Activated CD4-positive, alpha-beta T cell treated with anti-CD3 and anti-CD28 coated beads, Interleukin-2, amount 50 U/mL, for 16 hours (primary cell): ENCODE data around the gene CCDC87.
"Not testable (repeated sequence)": the region's sequence is repeated elsewhere in the genome, so short reads cannot be mapped to it uniquely, and the experiment has no call there.

Source experiments
- DNase-seq: peaks from one replicate; pipeline ENCODE4 v3.0.0-alpha.2; 2020

The CCDC87 gene, protein sequence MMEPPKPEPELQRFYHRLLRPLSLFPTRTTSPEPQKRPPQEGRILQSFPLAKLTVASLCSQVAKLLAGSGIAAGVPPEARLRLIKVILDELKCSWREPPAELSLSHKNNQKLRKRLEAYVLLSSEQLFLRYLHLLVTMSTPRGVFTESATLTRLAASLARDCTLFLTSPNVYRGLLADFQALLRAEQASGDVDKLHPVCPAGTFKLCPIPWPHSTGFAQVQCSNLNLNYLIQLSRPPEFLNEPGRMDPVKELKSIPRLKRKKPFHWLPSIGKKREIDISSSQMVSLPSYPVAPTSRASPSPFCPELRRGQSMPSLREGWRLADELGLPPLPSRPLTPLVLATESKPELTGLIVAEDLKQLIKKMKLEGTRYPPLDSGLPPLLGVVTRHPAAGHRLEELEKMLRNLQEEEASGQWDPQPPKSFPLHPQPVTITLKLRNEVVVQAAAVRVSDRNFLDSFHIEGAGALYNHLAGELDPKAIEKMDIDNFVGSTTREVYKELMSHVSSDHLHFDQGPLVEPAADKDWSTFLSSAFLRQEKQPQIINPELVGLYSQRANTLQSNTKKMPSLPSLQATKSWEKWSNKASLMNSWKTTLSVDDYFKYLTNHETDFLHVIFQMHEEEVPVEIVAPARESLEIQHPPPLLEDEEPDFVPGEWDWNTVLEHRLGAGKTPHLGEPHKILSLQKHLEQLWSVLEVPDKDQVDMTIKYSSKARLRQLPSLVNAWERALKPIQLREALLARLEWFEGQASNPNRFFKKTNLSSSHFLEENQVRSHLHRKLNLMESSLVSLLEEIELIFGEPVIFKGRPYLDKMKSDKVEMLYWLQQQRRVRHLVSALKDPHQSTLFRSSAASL

DNA sequence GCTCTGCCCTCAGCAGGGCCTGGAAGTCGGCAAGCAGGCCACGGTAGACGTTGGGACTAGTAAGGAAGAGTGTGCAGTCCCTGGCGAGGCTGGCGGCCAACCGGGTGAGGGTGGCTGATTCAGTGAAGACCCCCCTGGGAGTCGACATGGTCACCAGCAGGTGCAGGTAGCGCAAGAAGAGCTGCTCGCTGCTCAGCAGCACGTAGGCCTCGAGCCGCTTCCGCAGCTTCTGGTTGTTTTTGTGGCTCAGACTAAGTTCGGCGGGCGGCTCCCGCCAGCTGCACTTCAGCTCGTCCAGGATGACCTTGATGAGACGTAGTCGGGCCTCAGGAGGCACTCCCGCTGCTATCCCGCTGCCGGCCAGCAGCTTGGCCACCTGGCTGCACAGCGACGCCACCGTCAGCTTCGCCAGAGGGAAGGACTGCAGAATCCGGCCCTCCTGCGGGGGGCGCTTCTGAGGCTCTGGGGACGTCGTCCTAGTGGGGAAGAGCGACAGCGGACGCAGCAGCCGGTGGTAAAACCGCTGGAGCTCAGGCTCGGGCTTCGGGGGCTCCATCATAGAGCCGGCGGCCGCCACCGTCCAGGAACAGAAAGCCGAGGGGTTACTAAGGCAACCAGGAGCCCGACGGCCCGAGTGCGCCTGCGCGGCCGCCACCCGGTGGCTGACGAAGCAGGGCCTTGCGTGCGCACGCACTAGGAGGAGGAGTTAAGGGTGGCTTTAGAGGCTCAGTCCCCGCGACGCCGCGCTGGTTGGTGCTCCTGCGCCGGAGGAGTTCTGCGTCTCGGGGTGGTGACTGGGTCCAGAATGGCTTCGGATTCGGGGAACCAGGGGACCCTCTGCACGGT lies at the start of gene CCDC87, which contains the start of gene CCS:
Gene CCDC87, minus strand, starts transcription at position 607 of the 846 bp plus-strand sequence. Its CDS starts 48 bp downstream, at position 559.
Gene CCS, plus strand, starts transcription at position 729 of the 846 bp plus-strand sequence. Its CDS starts 77 bp downstream, at position 806.
- peak; percentile 98 for DNase-seq

DNA sequence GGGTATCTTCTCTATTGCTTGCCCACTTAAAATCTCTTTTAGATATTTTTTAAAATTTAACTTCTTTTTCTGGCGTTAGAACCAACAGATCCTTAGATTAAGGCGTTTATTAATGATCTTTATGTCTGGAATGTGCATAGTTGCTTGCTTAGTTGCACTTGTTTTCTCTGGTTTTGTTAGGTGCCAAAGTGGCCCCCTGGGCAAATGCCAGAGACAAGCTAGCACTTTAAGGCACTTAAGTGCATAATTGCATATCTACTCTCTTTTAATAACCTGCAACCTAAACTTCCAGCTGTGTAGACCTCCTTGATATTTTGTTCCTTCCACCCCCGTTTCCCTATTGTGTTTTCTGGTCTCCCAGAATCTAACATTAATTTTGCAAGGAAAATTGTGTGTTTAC lies 49.0 kb upstream of the CCDC87 start:
- no peak for DNase-seq

DNA sequence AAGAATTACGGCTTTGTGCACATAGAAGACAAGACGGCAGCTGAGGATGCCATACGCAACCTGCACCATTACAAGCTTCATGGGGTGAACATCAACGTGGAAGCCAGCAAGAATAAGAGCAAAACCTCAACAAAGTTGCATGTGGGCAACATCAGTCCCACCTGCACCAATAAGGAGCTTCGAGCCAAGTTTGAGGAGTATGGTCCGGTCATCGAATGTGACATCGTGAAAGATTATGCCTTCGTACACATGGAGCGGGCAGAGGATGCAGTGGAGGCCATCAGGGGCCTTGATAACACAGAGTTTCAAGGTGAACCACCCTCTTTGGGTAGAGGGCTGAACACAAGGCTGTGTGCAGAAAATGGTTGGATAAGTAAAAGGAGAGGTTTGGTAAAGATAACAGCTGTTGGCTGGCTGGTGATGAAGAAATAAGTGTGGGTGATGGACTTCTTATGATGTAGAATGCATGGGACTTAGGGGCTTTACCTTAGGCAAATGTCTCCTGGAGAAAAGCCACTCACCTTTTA lies 47.0 kb upstream of the CCDC87 start:
- DNase-seq, result not testable (repeated sequence)

DNA sequence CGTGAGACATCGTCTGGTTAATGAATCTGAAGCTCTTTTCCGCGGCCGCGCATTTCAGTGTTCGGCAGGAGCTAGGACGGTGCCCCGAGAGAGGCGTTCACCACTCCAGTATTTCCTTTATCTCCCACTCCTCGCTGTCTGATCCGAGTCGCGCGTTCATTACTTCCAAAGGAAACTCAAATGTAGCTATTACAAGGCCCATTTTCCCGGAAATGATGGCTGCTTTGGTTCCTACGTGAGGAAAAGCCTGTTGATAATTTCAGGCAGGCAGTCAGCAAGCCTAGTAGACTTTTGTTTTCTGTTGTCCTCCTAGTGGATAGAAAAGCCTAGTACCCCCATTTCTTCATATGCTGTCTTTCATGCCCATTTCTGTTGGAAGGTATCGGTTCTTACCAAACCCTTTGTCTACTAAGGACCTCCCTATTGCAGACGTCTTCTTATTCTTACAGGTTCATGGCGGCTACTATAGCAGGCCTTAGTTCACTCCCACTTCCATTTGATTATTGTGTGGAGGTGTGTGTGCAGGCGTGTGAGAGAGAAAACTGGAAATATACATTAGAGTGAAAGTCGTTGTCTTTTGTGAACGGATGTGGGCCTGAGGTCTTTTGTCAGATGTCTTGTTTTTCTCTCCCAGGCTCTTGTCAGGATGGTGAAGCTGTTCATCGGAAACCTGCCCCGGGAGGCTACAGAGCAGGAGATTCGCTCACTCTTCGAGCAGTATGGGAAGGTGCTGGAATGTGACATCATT lies 46.4 kb upstream of the CCDC87 start:
- DNase-seq, result peak; percentile 27

DNA sequence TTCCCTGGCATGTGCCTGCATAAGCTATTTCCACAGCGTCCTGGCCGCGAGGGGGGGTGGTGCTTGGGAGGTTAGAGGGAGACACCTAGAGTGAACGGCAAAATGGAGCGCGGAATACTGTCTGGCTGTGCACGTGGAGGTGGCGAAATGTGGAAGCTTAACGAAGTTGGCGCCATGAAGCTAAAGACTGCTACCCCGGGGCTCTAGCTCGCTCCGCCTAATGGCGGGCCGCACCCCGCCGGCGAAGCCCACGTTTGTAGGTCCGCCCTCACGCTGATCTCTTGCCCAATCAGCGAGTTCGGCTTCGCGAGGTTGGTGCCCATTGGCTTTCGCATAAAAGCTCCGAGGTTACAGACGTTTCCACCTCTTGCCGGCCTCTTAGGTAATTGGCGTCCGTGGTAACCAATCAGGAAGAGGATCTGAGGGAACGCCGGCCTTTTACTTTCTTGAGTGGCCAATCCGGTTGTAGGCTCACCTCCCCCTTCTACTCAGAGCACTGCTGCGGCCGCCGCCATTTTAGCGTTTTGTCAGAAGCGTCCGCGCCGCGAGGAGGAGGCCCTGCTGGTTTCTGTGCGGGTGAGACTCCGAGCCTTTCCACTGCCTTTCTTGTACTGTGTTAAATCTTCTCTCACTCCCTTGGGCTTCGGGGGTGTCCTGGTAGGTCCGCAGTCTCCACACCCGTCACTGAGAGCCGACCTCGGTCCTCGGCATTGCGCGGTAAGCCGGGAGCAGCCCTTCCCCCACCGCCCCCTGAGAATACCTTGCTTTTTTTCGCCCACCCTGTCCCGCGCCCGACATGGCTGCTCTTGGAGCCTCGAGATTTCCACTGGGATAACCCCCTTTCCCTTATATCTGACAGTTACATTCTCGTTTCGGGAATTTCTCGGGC lies 45.6 kb upstream of the CCDC87 start, which contains the start of gene RBM4:
Gene RBM4, plus strand, starts transcription at position 527 of the 889 bp plus-strand sequence. CDS start 1,009 bp downstream, outside the sequence.
- DNase-seq, result peak; percentile 100

DNA sequence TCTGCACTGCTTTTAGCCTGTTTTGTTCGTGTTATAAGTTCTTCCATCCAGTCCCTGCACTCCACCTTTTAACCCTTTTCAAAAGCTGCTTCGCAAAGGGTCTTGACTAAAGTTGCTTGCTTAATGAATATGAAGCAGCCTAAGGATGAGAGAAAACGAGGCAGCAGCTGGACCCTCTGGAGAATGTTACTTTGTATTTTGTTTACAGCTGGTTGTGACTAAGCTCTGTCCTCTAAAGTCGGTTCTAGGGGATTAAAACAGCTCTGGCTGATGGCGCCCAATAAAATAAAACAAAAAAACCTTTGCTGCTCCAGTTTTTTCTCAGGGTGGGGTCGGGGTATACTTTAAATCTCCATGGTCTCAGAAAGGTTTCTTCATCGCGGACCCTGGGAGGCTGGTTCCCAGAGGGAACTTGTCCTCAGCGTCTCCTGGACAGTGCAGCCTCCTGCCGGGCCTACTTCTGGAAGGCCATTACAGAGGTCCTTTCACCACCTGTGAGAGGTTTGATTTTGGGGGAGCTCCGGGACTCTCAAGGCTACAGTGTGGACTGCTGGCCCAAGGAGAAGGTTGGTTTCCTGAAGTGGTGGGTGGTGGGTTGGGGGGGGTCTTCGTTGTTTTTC lies 44.8 kb upstream of the CCDC87 start:
- DNase-seq, result no peak

DNA sequence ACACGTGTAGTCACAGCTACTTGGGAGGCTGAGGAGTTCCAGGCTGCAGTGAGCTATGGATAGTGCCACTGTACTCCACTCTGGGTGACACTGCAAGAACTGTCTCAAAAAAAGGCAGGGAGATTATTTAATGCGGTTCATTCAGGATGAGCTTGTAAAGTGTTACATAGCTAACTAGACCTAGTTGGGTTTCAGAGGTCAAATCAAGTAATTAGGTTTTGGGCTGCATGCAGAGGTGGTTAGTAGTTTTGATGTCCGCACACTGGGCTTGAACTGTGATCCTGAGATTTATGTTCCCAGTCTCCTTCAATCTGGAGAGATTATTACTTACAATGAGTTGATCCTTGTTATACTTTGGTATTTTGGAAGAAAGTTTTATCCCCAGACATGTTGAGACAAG lies 43.5 kb upstream of the CCDC87 start:
- no peak for DNase-seq

DNA sequence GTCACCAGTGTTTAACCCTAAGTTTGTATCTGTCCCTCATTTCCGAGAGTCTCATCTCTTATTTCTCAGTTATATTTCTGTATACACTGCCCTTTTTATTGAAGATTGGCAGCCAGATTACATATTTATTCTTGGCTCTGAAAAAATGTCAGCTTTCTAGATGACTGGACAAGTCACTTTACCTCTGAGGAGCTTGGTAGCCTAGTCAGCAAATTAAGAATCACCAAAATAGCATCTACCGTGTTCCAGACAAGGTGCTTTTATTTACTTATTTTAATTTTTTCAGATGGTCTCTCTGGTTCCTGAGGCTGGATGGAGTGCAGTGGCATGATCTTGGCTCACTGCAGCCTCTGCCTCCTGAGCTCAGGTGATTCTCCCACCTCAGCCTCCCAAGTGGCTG lies 40.1 kb upstream of the CCDC87 start:
- no peak for DNase-seq

DNA sequence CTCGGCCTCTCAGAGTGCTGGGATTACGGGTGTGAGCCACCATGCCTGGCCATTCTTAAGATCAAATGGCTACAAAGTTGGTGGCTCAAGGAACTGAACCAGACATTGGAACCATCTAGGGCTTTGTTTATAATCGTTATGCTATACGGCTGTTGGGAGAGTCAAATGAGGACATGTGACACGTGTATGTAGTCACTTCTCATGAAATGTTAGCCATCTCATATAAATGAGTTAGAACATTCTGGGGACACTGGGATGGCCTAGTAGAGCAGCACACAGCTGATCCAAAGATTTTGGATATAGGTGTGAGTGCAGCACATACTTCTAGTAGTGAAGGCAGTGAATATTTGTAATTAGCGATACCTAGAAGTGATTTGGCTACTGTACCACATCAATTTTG lies 39.0 kb upstream of the CCDC87 start:
- no peak for DNase-seq

DNA sequence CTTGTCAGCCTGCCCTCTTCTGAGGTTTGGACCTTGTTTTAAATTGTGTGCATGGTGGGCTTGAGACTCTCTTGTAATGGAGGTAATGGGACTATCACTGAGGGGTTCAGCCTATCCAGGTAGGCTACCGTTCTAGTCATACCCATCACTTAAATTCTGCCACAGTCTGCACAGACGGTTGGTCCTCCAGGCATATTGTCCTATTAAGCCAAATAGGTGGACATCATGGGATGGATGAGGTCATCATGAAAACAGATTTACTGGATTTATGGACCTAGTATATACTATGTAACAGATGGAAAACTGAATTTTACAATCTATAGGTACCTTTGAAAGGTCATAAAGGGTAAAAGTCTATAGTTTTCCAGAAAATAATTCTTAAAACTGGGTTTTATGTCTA lies 36.5 kb upstream of the CCDC87 start:
- DNase-seq, result no peak

DNA sequence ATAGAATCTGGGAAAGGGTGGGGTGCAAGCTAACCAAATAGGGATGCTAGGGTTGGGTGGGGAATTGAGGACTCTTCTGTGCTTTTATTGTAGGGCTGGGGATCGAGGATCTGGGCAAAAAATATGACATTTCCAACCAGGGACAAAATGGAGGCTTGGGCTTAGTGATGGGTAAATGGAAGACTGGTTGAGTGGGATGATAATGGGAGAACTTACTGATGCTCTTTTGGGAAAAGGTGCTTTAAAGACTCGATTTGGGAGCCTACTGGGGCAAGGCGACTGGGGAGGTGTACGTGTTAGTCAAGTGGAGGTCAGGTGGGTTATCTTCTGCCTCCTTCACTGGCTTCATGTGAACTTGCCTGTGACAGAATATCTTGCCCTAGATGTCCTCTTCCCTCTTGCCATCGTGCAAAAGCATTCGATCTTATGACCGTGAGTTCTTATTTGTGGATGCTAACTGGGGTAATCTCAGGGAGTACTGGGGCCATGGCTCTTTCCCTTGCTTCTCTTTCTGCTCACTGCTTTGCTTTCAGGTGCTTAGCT lies 35.3 kb upstream of the CCDC87 start:
- no peak for DNase-seq

DNA sequence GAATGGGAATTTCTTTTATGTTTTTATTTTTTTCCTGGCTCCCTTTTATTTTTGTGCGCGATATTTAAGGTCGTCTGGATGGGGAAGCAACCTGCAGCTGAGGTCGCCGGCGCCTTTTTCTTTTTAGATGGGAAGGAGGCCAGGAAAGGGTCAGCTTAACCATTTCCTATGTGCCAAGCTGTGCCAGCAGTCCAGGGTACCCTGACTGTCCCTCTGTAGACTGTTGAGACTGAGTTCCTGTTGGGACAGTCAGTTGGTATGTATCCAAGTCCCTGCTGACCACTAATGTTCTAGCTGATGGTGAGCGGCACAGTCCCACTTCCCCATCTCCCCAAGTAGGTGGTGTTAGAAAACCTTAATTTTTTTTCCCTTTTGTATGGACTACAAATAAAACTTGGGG lies 34.1 kb upstream of the CCDC87 start:
- no peak for DNase-seq

DNA sequence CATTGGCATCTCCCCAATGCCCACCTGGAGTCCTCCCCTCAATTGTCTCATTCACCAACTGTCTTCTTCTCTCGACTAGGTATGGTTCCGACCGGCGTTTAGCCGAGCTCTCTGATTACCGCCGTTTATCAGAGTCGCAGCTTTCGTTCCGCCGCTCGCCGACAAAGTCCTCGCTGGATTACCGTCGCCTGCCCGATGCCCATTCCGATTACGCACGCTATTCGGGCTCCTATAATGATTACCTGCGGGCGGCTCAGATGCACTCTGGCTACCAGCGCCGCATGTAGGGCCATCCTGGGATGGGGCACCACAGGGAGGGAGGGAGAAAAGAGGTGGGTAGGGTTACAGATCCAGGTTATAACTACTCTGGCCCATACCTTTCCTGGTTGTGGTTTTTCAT lies 33.5 kb upstream of the CCDC87 start:
- DNase-seq, result no peak

DNA sequence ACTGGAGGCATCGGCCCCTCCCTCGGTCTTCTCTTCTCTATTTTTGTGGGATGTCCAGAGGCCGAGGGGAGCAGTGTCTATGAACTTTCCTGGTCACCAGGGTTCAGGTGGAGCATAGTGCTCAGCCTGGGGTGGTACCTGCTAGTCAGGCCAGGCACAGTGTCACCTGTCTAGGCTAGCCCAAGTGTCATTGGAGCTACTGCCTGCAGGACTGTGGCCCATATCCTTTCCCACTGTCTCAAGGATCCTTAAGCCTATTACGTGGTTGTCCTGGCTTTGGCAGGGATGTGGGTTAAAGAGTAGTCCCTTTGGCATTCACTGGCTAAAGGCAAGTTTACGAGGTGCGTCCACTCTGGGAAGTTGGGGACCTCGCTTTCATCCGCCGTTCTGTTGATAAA lies 32.9 kb upstream of the CCDC87 start:
- no peak for DNase-seq

DNA sequence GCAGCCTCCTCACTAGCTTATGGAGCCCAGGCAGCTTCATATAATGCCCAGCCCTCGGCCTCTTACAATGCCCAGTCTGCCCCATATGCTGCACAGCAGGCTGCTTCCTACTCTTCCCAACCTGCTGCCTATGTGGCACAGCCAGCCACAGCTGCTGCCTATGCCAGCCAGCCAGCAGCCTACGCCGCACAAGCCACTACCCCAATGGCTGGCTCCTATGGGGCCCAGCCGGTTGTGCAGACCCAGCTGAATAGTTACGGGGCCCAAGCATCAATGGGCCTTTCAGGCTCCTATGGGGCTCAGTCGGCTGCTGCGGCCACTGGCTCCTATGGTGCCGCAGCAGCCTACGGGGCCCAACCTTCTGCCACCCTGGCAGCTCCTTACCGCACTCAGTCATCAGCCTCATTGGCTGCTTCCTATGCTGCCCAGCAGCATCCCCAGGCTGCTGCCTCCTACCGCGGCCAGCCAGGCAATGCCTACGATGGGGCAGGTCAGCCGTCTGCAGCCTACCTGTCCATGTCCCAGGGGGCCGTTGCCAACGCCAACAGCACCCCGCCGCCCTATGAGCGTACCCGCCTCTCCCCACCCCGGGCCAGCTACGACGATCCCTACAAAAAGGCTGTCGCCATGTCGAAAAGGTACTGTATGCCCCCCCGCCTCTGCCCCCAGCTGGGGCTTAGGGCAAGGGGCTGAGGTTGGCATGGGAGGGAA lies 32.3 kb upstream of the CCDC87 start:
- no peak for DNase-seq

DNA sequence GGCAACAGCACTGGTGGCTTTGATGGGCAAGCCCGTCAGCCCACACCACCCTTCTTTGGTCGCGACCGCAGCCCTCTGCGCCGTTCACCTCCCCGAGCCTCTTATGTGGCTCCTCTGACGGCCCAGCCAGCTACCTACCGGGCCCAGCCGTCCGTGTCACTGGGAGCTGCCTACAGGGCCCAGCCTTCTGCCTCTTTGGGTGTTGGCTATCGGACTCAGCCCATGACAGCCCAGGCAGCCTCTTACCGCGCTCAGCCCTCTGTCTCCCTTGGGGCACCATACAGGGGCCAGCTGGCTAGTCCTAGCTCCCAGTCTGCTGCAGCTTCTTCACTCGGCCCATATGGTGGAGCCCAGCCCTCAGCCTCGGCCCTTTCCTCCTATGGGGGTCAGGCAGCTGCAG lies 31.6 kb upstream of the CCDC87 start:
- DNase-seq, result no peak

DNA sequence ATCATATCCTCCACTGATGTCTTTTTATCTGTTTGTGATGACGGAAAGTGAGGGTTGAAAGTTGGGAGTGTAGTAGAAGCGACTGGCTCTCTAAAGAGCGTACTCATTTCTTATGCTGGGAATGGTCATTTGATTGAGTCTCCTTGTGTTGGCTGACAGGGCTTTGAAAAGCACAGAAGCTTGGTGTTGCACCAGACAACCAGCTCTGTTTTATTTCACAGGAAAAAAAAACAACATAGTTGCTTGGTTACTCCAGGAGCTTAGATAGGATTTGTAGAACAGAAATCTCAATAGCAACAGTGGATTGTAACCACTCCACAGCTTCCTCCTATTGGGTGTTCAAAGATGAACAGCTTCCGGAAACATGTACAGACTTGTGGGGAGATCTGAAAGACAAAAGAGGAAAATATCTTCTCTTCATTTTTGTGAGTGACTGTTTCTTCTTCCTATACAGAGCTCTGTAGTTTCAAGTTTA lies 26.3 kb upstream of the CCDC87 start:
- DNase-seq, result peak; percentile 44

DNA sequence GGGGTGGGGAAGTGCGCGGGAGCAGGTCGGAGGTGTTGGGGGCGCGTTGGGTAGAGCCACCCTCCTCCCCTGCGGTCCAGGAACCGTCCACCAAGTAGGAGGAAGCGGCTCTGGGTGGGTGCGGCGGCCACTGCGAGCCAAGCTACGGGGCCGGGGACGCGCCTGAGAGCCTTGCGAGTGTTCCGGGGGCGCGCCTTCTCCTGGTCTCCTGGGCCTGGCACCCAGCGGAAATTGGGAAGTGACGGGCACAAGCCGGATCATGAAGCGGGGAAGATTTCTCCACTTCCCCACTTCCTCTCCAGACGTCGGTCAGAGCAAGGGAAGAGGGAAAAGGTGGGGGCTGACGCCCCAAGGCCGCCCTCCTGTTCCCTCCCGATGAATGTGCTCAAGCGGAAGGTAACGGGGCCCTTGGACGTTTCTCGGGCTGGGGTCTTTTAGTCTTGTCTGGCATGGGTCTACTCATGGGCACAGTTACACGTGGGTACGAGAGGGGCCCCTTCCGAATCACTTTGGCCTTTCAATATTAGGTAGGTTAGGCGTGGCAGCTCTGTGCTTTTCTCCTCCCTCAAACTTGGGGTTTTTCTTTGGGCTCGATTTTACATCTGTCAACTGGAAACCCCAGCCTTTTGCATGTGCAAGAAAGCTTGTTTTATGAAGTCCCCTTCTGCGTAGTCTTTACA lies 24.4 kb upstream of the CCDC87 start:
- peak; percentile 36 for DNase-seq
